Activated effector memory CD4-positive, alpha-beta T cell treated with Interleukin-2 at 50 U/mL for 16 hours (primary cell): Measurements from ENCODE around the gene ODF2.
A peak's percentile ranks its signal among the peaks of the same experiment; 100 is the strongest.
"Not testable (repeated sequence)": the region's sequence is repeated elsewhere in the genome, so short reads cannot be mapped to it uniquely, and the experiment has no call there.

Experiments used
- DNase-seq: peaks from one replicate; pipeline ENCODE4 v3.0.0-alpha.2; 2020

ODF2 gene

DNA sequence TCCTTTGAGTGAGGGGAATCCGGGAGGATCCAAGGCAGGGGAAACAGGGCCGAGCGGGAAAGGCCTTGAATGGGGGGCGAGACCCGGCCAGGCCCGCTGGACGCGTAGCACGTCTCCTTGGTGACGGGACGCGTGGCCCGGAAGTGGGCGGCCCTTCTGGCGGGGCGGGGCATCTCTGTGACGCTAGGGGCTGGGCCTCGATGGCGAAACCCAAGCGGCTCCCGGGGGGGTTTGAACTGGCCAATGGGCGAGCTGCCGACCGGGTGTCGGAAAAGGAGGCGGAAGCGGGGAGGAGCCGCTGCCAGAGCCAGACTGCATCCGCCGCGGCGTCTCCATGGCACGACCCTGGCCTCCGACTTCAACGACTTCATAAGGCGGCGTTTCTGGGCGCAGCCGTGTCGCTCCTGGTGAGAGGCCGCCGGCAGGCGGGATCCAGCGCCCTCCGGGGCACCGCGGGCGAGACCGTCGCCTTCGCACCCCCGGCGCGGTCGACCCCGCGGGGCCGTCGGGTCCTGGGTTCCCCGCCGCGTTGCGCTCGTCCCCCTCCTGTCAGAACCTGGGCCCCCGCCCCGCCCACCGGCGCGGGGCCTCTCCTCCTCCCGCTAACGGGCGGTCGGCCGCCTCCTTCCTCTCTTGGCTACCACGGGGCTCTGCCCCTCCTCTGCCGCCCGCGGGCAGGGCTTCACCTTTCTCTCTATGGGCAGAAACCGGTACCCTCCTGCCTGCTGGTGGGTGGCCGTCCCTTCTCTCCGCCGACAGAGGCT lies at the start of gene ODF2:
TSS of gene ODF2 (plus strand) at position 158 of the 764 bp plus-strand sequence. CDS start at position 244, 86 bp downstream.
- DNase-seq = peak; percentile 98

DNA sequence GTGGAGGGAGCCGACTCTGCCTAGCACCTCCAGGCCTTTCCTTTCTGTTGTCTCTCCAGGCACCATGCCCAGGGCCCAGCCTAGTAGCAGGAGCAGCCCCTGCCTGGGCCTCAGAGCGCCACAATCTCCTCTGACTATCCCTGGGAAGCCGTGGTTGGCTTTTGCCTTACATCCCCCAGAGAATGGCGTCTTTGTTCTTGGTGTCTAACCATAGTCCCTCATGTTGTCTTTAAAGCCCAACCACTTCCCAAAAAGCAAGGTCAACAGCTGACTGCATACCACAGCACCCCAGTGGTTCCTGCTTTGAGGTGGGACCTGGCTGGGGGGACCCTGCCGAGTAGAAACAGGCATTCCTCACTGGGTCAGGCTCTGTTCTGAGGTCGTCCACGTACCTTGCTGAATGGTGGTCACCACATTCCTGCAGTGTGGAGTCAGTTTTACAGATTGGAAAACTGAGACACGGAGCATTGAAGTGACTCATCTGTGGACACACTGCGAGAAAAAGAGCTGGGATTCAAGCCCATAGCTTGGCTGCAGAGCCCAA lies 48.9 kb upstream of the ODF2 start:
- no peak for DNase-seq

DNA sequence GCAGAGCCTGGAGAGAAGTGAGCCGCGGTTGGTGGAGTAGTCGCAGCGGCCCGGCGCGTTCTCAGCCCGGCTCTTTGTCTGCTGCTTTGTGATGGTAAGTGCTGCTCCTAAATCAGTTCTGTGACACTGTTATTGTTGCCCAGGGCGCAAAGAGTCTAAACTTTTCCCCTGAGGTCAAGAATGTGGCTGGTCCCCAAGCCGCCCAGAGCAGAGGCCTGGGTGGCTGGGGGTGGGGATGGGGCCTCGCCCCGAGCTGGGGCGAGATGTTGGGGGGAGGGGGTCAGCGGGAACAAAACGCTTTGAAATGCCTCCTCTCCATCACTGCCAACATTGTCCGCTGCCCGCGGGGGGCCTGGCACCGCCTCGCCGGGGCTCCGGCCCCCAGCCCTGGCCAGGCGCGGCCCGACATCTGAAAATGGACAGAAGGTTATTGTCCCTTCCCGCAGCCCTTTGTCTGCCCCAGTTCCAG lies 46.8 kb upstream of the ODF2 start:
- no peak for DNase-seq

DNA sequence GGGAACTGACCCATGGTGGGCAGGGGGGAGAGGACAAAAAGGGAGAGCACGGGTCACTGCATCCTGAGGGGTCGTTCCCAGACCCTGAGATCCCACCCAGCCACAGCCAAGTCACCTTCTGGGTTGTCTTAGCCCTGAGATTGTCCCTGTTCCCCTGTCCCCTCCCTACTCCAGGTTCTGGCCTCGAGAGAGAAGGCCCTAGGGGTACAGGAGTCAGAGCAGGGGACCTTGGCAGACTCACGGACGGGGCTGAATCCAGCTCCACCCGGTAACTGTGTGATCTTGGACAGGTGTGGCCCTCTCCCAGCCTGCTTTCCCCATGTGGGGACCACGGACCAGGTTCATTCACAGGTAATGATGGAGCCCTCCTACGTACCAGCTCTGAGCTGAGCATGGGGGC lies 46.4 kb upstream of the ODF2 start:
- no peak for DNase-seq

DNA sequence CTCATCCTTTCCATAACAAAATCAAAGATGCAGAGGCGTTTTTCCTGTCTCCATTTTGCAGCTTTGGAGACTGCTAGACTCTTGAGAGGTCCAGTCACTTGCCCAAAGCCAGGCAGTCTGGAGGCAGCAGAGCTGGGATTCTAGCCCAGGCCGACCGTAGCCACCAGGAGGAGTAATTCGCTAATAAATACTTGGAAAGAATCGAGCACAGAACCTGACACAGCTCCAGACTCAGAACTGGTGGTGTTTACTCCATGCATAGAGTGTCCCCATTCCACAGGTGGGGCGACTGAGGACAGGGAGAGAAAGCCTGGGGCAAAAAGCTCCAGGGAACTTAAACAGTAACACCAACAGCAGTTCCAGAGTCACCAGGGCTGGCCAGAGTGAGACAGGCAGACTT lies 45.8 kb upstream of the ODF2 start:
- DNase-seq = no peak

DNA sequence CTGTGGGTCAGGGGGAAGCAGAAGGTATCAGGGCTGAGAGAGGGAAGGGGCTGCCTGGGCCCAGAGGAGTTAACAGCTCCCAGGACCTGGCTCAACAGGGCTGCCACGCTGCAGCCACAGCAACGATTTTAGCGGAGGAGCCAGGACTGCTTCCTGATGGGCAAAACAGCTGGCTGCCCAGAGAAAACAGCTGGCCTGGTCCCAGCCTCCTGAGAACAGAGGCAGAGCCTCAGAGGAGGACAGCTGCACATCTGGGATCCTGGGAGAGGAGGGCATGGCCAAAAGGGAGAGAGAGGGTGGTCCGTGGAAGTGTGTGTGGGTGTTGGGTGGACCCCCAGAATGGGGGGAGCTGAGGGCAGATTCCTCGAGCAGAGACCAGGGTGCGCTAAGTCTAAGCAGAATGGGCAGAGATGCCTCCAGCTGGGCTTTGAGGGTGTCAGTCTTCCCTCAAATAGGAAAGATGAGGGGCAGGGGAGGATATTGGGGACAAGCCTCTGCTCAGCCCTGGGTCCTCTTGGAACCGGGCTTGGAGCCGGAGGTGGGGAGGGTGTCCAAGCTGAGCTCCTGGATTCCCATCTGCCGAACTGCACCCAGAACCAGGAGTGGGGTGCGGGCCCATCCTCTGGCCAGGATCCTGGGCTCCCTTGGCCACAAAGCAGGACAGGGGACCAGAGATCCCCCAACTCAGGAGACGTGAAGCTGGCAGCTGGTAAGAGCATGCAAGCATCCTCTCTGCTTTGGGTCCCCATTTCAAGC lies 44.3 kb upstream of the ODF2 start:
- no peak for DNase-seq

DNA sequence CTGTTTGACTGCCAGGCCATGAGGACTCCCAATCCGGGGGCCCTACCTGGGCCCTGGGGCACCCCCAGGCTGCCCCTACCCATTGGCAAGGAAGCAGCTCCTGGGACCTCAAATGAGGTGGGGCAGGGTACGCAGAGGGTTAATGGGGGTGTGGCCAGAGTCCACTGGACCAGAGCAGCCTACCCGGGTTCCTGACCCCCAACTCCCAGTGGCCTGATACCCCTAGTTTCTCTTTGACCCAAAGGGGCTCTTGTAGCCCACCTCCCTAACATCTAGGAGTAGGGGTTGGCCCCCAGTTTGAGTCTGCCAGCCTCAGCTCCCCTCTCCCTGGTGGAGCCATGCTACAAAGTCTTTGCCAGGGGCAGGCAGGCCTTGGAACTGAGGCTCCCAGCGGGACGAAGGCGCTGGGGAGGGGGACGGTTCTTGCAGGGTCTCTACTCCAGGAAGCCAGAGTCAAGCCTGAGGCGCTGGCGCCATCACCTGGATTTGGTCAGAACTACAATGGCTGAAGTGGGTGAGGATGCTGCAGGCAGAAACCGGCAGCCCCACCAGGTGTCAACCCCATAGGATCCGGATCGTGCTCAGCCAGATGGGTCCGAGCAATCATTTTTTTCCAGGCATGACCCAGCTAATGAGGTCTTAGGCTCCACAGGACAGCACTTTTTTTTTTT lies 43.6 kb upstream of the ODF2 start:
- peak; percentile 28 for DNase-seq

DNA sequence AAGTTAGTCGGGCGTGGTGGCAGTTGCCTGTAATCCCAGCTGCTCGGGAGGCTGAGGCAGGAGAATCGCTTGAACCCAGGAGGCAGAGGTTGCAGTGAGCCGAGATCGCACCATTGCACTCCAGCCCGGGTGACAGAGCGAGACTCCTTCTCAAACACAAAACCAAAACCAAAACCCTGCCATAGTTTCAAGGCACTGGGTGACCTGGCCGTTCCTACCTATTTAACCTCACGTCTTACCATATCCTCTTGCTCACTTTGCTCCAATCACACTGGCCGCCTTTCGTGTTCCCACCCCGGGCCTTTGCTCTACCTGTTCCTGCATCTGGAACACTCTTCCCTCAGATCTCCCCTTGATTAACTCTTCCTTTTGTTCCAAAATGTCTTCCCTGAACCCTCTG lies 42.1 kb upstream of the ODF2 start:
- DNase-seq = not testable (repeated sequence)

DNA sequence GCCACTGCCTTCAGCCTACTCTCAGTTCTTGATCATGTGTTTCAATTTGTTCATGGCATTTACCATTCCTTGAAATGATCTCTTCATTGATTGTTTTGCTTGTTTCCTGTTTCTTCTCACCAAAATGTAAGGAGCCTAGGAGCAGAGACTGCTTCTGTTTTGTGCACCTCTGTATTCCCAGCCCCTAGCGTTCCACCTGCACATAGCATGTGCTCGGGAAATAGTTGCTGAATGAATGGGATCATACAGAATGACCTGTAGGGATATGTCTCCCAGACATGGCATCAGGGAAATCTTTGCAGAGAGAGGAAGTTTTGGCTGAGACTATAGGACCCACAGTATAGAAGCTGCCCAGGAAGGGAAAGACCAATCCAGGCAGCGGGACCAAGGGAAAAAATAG lies 41.3 kb upstream of the ODF2 start:
- DNase-seq = no peak

DNA sequence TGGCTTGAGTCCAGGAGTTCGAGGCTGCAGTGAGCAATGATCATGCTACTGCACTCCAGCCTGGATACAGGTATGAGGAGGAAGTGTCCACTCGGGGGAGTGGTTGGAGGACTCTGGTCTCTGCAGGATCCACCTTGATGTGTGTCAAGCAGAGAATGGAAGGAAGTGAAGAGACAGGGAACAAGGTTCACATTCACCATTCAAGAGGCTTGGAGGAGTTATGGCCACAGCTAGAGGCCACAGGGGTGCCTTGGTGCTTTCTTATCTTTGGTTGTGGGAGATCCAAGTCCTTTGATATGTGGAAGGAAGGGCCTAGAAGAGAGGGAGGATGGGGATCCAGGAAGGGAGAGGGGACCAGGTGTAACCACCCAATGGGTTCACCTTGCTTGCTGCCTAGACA lies 40.5 kb upstream of the ODF2 start:
- no peak for DNase-seq

DNA sequence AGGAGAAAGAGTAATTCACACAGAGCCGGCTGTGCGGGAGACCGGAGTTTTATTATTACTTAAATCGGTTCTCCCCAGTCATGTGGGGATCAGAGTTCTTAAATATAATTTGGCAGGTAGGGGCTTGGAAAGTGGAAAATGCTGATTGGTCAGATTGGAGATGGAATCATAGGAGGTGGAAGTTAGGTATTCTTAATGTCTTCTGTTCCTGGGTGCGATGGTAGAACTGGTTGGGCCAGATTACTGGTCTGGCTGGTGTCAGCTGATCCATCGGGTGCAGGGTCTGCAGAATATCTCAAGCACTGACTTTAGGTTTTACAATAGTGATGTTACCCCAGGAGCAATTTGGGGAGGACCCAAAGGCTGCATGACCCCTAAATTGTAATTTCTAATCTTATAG lies 39.8 kb upstream of the ODF2 start:
- no peak for DNase-seq

DNA sequence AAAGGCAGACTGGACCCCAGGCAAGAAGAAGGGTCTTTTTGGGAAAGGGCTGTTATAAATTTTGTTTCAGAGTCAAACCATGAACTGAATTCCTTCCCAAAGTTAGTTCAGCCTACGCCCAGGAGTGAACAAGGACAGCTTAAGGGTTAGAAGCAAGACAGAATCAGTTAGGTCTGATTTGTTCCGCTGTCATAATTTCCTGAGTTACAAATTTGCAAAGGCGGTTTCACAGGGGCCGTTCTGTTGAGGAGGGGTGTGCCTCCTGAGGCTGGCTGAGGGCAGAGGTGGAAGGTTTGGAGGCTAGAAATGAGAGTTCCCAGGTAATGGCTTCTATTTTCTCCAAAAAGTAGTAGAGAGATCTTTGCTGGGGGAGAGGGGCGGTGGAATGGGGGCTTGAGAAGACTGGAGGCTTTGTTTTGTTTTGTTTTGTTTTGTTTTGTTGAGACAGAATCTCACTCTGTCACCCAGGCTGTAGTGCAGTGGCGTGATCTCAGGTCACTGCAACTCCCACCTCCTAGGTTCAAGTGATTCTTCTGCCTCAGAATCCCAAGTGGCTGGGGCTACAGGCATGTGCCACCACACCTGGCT lies 39.3 kb upstream of the ODF2 start:
- no peak for DNase-seq

DNA sequence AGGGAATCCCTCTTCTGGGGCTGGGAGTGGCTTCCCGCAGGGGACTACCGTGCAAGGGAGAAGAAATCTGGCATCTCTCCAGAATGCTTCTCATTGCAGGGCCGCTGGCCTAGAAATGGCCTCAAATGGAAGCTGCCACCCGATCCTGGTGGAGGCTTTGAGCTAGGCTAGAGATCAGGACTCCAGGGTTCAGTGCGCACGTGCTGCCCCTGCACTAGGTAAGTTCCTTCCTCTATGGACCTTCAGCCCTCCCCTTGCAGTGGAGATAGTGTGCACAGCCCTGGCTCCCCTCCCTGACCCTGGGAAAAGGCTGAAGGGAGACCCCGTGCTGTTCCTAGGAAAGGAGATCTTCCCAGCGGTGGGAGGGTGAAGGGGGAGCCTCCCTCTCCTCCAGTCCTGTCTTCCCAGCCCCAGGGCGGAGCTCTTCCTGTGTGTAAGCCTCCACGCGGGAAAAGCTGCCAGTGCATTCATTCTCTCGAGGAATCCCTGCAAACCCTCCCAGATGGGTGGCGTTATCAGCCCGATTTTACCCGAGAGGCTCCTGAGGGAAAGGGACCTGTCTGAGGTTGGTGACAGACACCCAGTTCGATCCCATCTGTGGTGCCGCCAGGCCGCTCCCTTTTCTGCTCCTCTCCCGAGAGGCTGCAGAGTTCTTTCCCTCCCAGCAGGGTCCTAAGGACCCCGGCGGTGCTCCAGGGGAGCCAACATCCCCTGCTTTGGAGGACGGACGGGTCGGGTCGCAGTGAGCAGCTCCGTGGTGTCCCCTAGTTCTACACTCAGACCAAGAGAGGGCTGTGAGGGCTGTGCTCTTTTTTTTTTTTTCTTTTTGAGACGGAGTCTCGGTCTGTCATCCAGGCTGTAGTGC lies 36.5 kb upstream of the ODF2 start:
- no peak for DNase-seq

DNA sequence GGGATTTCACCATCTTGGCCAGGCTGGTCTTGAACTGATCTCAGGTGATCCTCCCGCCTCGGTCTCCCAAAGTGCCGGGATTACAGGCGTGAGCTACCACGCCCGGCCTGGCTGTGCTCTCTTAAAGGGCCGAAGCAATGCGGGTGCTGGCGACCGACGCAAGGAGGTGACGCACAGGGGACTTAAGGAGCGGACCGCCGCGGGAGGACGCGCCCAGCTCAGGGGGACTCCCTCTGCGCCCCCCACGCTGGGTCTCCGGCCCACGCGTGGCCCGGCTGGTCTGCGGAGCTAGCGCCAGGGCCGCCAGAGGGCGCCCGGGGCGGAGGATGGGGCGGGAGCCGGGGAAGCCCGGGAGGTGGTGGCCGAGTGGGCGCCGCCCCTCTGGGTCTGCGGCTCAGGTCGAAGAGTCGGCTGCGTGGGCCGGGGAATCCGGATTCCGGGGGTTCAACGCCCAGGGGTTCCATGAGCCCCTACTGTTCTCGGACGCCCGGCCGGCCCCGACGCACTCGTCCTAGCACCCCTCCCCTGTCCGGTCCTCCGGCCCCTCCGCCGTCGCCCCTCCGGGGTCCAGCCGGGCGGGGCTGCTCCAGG lies 35.7 kb upstream of the ODF2 start:
- DNase-seq = peak; percentile 54

DNA sequence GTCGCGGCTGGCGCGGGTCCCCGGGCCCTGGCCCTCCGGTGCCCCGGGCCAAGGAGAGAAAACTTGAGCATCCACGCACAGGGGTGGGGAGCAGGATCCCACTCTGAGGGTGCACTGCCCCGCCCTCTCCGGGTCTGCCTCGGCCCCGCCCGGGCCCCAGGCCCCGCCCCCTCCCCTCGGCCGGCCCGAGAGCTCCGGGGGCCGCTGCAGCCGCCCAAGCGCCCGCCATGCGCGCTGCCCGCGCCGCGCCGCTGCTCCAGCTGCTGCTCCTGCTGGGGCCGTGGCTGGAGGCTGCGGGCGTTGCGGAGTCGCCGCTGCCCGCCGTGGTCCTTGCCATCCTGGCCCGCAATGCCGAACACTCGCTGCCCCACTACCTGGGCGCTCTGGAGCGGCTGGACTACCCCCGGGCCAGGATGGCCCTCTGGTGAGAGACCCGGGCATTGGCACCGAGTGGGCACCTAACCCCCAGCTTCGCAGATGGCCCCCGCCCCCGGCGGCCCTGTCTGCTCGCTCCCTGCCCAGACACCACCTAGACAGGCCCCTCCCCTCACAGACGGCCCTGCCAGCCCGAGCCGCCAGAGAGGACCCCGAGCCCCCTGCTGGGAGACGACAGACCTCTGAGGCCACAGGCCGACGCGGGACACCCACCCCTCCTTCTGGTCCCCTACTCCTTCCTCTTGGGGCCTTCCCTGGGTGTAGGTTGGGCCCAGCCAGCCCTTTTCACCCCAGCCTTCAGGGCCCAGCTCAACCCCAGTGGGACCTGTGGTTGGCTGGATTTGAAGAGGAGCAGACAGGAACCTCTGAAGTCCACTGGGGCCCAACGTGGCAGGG lies 34.9 kb upstream of the ODF2 start, which contains the start of gene CERCAM:
TSS of gene CERCAM (plus strand) at position 207 of the 831 bp plus-strand sequence. CDS start at position 228, 21 bp downstream.
- DNase-seq = peak; percentile 20

DNA sequence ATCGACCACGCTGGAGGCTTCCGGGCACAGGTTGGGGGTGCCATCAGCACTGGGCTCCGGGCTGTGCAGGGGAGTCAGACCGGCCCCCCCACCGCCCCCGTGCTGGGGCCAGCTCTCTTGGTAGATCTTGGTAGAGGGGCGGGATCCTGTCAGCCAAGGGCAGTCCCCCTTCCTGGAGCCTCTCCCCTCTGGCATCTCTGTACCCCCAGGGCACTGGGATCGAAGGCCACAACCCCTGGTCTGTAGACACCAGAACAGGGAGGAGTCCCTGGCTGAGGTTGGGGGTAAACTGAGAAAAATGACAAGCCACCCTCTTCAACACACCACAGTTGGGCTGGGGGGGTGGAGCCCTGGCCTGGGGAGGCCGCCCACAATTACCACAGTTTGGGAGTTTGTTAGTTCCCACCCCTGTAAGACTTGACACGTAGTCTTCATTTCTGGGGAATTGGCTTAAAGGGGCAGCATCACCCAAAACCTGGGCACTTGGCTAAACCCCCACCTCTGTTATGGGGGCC lies 34.3 kb upstream of the ODF2 start:
- DNase-seq = no peak

DNA sequence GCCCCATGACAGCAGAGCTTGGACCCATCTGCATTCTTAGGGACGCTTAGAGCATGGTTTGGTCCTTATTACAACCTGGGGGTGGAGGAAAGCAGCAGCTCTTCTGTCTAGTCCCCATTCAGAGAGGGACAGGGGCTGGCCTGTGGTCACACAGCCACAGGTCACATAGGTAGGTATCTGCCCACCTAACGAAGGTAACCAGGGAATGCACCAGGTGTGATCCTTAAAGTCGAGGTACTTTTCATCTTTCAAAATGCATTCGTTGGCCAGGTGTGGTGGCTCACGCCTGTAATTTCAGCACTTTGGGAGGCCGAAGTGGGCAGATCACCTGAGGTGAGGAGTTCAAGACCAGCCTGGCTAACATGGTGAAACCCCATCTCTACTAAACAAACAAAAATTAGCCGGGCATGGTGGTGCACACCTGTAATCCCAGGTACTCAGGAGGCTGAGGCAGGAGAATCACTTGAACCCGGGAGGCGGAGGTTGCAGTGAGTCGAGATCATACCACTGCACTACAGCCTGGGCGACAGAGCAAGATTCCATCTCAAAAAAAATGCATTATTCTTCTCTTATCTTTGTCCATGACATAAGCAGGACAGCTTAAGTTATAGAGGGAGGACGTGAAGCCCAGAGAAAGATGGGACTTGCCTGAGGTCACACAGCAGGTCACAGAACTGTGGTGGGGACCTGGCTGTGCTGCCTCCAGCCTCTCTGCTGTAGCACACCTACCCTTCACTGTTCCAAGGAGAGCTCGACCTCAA lies 33.6 kb upstream of the ODF2 start:
- not testable (repeated sequence) for DNase-seq

DNA sequence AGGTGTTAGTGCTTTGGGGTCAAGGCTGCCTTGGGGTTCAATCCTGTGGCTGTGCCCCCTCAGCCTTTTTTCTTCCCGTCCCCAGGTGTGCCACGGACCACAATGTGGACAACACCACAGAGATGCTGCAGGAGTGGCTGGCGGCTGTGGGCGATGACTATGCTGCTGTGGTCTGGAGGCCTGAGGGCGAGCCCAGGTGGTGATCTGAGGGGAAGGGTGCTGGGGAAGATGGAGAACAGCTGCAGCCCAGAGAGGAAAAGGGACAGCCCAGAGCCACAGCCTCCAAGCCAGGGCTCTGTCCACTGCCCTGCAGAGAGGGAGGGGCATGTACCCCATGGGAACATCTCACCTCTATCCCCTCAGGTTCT lies 33.0 kb upstream of the ODF2 start:
- no peak for DNase-seq

DNA sequence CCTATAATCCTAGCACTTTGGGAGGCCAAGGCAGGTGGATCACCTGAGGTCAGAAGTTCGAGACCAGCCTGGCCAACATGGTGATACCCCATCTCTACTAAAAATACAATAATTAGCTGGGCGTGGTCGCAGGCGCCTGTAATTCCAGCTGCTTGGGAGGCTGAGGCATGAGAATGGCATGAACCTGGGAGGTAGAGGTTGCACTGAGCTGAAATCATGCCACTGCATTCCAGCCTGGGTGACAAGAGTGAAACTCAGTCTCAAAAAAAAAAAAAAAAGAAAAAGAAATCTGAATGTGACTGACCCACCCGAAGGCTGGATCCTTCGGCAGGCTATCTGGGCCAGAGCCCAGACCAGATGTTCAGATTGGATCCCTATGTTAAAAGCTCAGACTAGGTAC lies 32.5 kb upstream of the ODF2 start:
- not testable (repeated sequence) for DNase-seq
